ENCODE results near the gene ENTHD1.
"Not testable (repeated sequence)": the region's sequence is repeated elsewhere in the genome, so short reads cannot be mapped to it uniquely, and the experiment has no call there.

Gene ENTHD1

GRCh38 chr22:39777716-39778454, 115.7 kb downstream of the ENTHD1 start:
- DNase-seq (ENCODE audit: low read depth) = no peak

GRCh38 chr22:39776295-39777009, 117.1 kb downstream of the ENTHD1 start:
- no peak for DNase-seq (ENCODE audit: low read depth)

DNA sequence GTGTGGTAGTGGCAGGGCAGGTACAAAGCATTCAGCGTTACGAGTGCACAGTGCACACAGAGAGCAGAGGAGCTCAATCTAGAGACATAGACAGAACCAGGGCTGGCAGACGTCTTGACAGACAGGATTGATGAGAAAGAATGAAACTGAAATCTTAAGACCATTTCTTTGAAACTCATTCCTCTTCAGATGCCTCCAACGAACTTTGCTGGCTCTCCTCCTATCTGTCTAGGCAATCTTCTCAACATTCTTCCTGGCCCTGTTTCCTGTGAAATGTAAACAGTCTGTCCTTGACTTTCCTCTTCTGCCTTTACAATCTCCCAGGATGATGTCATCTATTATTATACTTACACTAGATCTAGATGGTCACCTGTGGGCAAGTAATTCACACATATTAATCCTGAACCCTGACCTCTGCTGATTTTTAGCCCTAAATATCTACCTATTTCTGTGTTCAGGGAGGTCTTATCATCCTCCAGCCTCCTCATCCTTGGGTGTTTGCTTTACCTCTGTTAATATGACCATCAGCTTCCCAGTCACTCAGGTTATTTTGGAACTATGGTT, 119.5 kb downstream of the ENTHD1 start:
- peak; percentile 48 for DNase-seq (ENCODE audit: low read depth)

- no peak for DNase-seq (ENCODE audit: low read depth)
These were observed 120.1 kb downstream of the ENTHD1 start for GRCh38 chr22:39773503-39773902.

DNA sequence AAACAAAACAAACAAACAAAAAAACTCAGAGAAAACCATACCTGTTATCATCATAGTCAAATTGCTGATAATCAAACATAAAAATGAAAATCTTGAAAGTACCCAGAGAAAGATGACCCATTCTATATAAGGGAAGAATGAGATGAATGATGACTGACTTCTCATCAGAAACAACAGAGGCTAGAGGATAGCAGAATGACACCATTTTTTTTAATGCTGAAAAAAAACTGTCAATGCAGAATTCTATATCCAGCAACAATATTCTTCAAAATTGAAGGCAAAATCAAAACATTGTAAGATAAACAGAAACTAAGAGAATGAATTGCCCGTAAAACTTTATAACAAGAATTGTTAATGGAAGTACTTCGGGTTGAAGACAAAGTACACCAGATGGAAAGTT, 122.1 kb downstream of the ENTHD1 start:
- no peak for DNase-seq (ENCODE audit: low read depth)

DNA sequence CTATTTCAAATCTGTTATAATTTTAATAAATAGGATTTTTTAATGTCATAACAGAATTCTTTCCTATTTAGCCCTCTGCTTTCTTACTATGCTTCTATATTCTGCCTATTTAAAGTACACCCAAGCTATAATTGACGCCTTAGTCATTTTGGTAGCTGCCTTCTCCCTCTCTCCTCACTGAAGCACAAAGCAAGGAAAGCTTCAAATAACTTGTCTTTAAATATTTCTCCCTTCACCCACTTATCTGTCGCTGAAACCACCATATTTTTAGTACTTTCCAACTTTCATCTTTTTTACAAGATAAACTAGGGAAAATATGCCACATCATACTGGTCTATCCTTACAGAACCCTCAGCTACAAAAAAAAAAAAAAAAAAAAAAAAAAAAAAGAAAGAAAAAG, 127.9 kb downstream of the ENTHD1 start:
- no peak for DNase-seq (ENCODE audit: low read depth)

DNA sequence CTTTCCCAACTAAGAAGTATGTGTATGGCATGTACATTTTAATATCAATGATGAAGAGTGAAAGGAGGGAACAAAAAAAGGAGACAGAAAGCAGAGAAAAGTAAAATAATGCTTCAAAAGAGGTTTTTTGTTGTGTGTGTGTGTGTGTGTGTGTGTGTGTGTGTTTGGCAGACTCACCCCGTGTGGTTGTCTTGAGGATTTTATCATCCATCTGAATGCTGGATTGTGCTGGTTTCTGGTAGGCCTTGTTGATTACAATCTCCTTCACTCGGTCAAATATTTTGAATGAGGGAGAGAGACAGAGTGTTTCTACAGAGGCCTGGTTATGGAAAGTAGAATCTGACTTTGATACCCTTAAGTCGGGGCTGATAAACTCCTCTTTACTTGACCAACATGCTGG, 128.5 kb downstream of the ENTHD1 start:
- DNase-seq (ENCODE audit: low read depth) = no peak

GRCh38 chr22:39763276-39763675, 130.3 kb downstream of the ENTHD1 start:
- DNase-seq (ENCODE audit: low read depth) = no peak

DNA sequence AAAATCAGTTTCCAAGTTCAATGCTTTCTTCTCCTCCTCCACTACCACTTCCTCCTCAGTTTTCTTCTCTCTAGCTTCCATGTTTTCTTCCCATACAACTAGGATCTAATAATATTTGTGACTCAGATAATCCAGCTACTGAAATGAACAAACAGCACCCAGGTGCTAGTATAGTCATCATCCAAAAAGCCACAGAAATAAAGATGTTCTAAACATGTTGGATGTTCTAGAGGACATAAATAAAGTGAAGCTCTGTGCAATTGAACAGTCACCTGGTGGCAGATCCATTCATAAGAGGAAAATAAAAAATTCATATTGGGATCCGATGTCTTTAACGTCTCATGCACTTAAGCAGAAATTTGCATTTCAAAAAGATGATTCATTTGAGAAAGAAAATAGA, 142.8 kb downstream of the ENTHD1 start:
- no peak for DNase-seq (ENCODE audit: low read depth)

DNA sequence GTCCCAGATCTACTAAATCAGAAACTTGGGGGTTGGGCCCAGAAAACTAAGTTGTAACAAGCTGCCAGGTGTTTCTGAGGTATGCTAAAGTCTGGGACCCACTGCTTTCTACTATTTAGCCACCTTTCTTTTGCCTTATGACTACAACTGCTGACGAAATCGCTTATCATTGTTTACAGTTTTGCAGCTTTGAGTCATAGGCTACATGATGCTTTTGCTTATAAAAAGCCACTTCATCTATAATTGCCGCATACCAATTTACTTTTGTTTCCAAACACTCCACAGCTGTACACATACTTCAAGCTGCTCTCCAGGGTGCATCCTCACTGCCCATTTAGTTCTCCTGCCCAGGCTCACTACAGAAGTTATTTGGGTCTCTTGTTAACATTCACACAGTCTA, 144.7 kb downstream of the ENTHD1 start:
- peak; percentile 83 for DNase-seq (ENCODE audit: low read depth)

DNA sequence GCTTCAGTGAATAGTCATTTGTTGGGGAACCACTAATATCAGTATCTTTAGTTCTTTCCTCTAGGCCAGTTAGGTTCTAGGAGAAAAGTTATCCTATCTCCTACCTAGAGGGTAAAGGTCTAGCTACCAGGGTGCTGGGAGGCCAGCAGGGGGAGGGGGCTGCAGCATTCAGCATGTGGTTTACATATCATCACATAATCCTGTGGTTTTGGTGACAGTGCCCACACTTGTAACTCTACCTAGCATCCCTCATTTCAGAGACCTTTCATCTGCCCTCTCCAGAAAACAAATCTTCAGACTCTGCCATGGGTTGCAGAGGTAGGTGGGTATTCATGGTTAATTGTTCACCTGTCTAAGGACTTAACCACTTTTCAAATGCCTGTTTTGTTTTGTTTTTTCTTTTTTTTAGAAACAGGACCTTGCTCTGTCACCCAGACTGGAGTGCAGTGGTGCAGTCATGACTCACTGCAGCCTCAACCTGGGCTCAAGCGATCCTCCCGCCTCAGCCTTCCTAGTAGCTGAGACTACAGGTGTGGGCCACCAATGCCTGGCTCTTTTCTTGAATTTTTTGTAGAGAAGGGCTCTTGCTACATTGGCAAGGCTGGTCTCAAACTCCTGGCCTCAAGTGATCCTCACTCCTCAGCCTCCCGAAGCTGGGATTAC, 146.8 kb downstream of the ENTHD1 start:
- DNase-seq (ENCODE audit: low read depth) = no peak

GRCh38 chr22:39745789-39746188, 147.8 kb downstream of the ENTHD1 start:
- DNase-seq (ENCODE audit: low read depth) = no peak

DNA sequence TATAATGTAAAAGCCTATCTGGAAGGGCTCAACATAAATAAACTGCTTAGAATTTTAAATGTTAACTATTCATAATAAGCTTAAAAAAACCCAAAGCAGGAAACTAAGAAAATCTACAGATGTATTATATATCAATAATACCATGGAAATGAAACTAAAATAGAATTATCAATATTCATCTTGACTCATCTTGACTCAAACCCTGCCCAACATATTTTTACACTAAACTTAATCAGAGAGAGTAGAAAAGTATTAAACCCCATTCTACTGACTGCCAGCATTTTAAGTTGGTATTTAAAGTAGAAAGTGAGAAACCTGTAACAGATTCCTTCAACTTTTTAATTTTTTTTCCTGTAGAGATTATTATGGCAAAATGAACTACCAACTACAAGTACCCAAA, 149.2 kb downstream of the ENTHD1 start:
- DNase-seq (ENCODE audit: low read depth) = no peak

- no peak for DNase-seq (ENCODE audit: low read depth)
These were observed 149.6 kb downstream of the ENTHD1 start for GRCh38 chr22:39743935-39744334.

GRCh38 chr22:39739338-39740027, 154.1 kb downstream of the ENTHD1 start:
- no peak for DNase-seq (ENCODE audit: low read depth)

DNA sequence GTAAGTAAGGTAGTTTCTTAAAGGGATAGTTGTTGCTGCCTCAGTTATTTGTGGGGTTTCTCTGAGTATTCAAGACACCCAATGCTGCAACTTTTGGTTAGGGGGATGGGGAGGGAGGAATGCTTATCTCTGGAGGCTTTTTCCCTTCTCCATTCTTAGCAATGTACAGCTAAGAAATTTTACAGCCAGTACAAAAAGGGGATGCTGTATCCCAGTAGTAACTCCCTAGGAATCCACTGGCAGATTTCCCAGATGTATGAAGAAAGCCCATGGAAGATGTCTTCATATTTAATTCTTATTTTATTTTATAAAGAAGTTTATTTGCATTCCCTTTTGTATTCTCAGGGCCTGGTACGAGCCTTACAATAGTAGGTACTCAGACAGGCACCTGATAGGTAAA, 154.8 kb downstream of the ENTHD1 start:
- DNase-seq (ENCODE audit: low read depth) = peak; percentile 57

- no peak for DNase-seq (ENCODE audit: low read depth)
These were observed 157.8 kb downstream of the ENTHD1 start for GRCh38 chr22:39735776-39736175.

- no peak for DNase-seq (ENCODE audit: low read depth)
These were observed 158.7 kb downstream of the ENTHD1 start for GRCh38 chr22:39734866-39735265.

- not testable (repeated sequence) for DNase-seq (ENCODE audit: low read depth)
These were observed 159.5 kb downstream of the ENTHD1 start for GRCh38 chr22:39734046-39734445.

GRCh38 chr22:39733191-39733590, 160.4 kb downstream of the ENTHD1 start:
- no peak for DNase-seq (ENCODE audit: low read depth)

DNA sequence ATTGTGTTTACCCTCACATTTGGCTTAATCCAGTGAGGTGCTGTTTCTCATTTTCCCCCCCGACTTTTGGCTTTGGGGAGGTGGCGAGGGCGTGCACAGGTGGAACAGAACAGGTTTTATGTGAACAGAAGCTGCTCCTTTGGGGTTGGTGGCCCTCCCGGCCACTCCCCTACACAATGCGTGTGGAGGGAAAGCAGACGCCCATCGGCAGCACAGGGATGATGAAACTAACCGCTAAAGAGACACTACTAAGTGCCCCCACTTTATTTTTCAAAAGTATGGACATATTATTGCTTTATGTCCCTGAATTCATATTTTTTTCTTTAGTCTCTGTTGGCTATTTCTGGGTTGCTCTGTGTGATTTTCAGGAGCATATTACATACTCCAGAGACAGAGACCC, 160.9 kb downstream of the ENTHD1 start:
- DNase-seq (ENCODE audit: low read depth) = no peak

GRCh38 chr22:39731881-39732555, 161.5 kb downstream of the ENTHD1 start:
- DNase-seq (ENCODE audit: low read depth) = no peak

Measured in iris pigment epithelial cell (primary cell).